HEK293T (cell line): Measurements from ENCODE around the gene EGLN3.

Experiments used
- BHLHE40 ChIP-seq: fragments of 450-650 bp; IDR thresholded peaks from 2 replicates; pipeline ENCODE4 v1.6.1; 2016; ENCODE audit warnings: mild to moderate bottlenecking, moderate library complexity, borderline replicate concordance
- ELF4 ChIP-seq: fragments of 450-650 bp; IDR thresholded peaks from 2 replicates; pipeline ENCODE4 v1.6.1; 2017; ENCODE audit warnings: antibody characterized with exemption
- FOXK2 ChIP-seq: fragments of 450-650 bp; IDR thresholded peaks from 2 replicates; pipeline ENCODE4 v1.6.1; 2016; ENCODE audit warnings: mild to moderate bottlenecking
- FOXM1 ChIP-seq: fragments of 450-650 bp; IDR thresholded peaks from 2 replicates; pipeline ENCODE4 v1.6.1; 2017; ENCODE audit warnings: mild to moderate bottlenecking, borderline replicate concordance
- HDGF ChIP-seq: fragments of 450-650 bp; IDR thresholded peaks from 2 replicates; pipeline ENCODE4 v1.6.1; 2017; ENCODE audit warnings: antibody characterized with exemption, borderline replicate concordance
- SP1 ChIP-seq: fragments of 450-650 bp; IDR thresholded peaks from 2 replicates; pipeline ENCODE4 v1.6.1; 2017
- SUZ12 ChIP-seq: fragments of 450-650 bp; IDR thresholded peaks from 2 replicates; pipeline ENCODE4 v1.6.1; 2016; ENCODE audit warnings: mild to moderate bottlenecking
- TARDBP ChIP-seq: fragments of 450-650 bp; IDR thresholded peaks from 2 replicates; pipeline ENCODE4 v1.6.1; 2016
- TF ChIP-seq, protein P1 (sequence below): fragments of 450-650 bp; IDR thresholded peaks from 2 replicates; pipeline ENCODE4 v1.6.1; 2016

DNA sequence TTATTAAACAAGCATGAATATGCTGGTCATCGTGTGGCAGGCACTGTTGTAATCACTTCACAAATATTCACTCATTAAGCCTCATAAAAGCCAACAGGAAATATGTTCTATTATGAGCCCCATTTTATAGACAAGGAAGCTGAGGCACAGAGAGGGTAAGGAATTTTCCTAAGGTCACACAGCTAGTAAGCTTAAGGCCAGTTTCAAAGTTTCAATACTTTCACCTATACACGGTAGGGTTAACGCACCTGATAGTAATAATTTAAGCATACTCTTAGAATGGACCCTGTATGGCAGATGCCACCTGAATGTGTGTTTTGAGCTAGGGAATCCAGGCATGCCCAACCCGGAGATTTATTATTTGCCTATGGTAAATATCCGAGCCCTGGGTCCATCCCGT, 39.8 kb downstream of the EGLN3 start:
- TF ChIP-seq FOXM1 (no peak), FOXK2 (no peak), HDGF (no peak), SUZ12 (no peak), TARDBP (no peak), SP1 (no peak), ELF4 (no peak), BHLHE40 (no peak)
- TF ChIP-seq, protein P1, sequence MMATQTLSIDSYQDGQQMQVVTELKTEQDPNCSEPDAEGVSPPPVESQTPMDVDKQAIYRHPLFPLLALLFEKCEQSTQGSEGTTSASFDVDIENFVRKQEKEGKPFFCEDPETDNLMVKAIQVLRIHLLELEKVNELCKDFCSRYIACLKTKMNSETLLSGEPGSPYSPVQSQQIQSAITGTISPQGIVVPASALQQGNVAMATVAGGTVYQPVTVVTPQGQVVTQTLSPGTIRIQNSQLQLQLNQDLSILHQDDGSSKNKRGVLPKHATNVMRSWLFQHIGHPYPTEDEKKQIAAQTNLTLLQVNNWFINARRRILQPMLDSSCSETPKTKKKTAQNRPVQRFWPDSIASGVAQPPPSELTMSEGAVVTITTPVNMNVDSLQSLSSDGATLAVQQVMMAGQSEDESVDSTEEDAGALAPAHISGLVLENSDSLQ: no peak
